ENCODE results near the gene RTBDN. TPM values are rescaled to one million over a fixed set of nuclear protein-coding genes. Genes with fewer than 3 reads are reported as not detected.
A peak's percentile ranks its signal among the peaks of the same experiment; 100 is the strongest.

The RTBDN gene
- total RNA-seq, 1 experiment from 2014 or later = 5.6 TPM

- peak overlapping the region; percentile 82 for H3K18ac ChIP-seq (ENCODE audit: insufficient read length, low read depth, low read length)
- H3K9ac ChIP-seq (ENCODE audit: extremely low read depth, insufficient read length, low read length) = peak overlapping the region; percentile 59
- no peaks in the 10 kb centered on the region for H3K79me1 ChIP-seq (ENCODE audit: insufficient read depth, low read depth, low read length, poor library complexity, severe bottlenecking)
- H2BK15ac ChIP-seq (ENCODE audit: low read depth, low read length) = no peak overlapping the region
- Mint-ChIP-seq H3K9me3 (no peaks in the 10 kb centered on the region), H3K27me3 (ENCODE audit: low read depth) (peaks cover 8% of the 10 kb centered on the region), H3K36me3 (ENCODE audit: insufficient read depth in 1 of 3, low read depth in 3 of 3) (peaks cover 0 to 13% (median 10%) of the 10 kb centered on the region in 3 experiments; a peak in 5 of 7 replicates), H3K4me1 (peaks cover 40 to 41% of the 10 kb centered on the region in 2 experiments), H3K4me3 (peak overlapping the region; percentile 85 to 87), H3K27ac (no peak overlapping the region)
- H3K23me2 ChIP-seq (ENCODE audit: insufficient read length, low read depth, low read length, poor library complexity, severe bottlenecking) = peaks cover 37% of the 10 kb centered on the region
- H3K9me3 ChIP-seq (ENCODE audit: control insufficient read depth, low read depth, low read length) = no peaks in the 10 kb centered on the region
- H2BK5ac ChIP-seq (ENCODE audit: insufficient read length, low read length) = no peak overlapping the region
- no peak overlapping the region for H4K91ac ChIP-seq (ENCODE audit: insufficient read length, low read depth, low read length)
- no peak overlapping the region for H3K23ac ChIP-seq (ENCODE audit: insufficient read length, low read depth, low read length)
- H2BK120ac ChIP-seq (ENCODE audit: low read depth, low read length, poor library complexity, severe bottlenecking) = no peak overlapping the region
- DNase-seq = no peak
- no peak overlapping the region for H3K4ac ChIP-seq (ENCODE audit: low read depth, low read length)
- WGBS (ENCODE audit: extremely low coverage, insufficient read length, low lambda C conversion rate) = no CpG with 5 or more reads among the region's 22 CpGs
- H3K56ac ChIP-seq (ENCODE audit: insufficient read length, low read depth, low read length) = no peak overlapping the region
- TF ChIP-seq CTCF (conservative IDR thresholded peaks at IDR 0.05) = no peak
- H4K20me1 ChIP-seq (ENCODE audit: control insufficient read depth, insufficient read depth, insufficient read length) = no peaks in the 10 kb centered on the region
- H3K14ac ChIP-seq (ENCODE audit: insufficient read depth, low read length) = peak overlapping the region; percentile 92; the same call in 1 of the 2 replicates
- no peak overlapping the region for H2AFZ ChIP-seq (ENCODE audit: low read length)
- H2BK20ac ChIP-seq (ENCODE audit: low read depth, low read length, poor library complexity, severe bottlenecking) = no peak overlapping the region
- no peak overlapping the region for H4K5ac ChIP-seq (ENCODE audit: insufficient read length, low read depth, low read length)
- no peak overlapping the region for H3T11ph ChIP-seq (ENCODE audit: low read length)
- no peak overlapping the region for H2BK12ac ChIP-seq (ENCODE audit: insufficient read length, low read depth, low read length)
- peaks cover 2% of the 10 kb centered on the region; the same call in 1 of the 2 replicates for H3K4me1 ChIP-seq (ENCODE audit: insufficient read depth, low read length)
- no peaks in the 10 kb centered on the region; the same call in 1 of the 2 replicates for H3K27me3 ChIP-seq (ENCODE audit: insufficient read depth, low read length)
- H3K4me2 ChIP-seq (ENCODE audit: insufficient read depth, insufficient read length, low read length) = peak overlapping the region; percentile 48
- no peak overlapping the region for H3K27ac ChIP-seq (ENCODE audit: insufficient read length, low read depth, low read length)
- no peak overlapping the region for H2AK5ac ChIP-seq (ENCODE audit: insufficient read length, low read length)
- no peaks in the 10 kb centered on the region for H3K79me2 ChIP-seq (ENCODE audit: insufficient read depth, low read length)
- H4K8ac ChIP-seq (replicated peaks; ENCODE audit: insufficient read length, low read depth, low read length) = no peak overlapping the region
These were observed 41.5 kb downstream of the RTBDN start for GRCh38 chr19:12792853-12793289.

All from H9 (cell line).